GM18909 (cell line): ENCODE data around the gene TMEM221.

Source experiments
- ATAC-seq: cut with Tn5 transposase; IDR thresholded peaks from one replicate; pipeline ENCODE4 v1.9.1; 2021; ENCODE audit warnings: mild to moderate bottlenecking; ENCODE audit not compliant: unreplicated experiment, poor library complexity

TMEM221 gene

DNA sequence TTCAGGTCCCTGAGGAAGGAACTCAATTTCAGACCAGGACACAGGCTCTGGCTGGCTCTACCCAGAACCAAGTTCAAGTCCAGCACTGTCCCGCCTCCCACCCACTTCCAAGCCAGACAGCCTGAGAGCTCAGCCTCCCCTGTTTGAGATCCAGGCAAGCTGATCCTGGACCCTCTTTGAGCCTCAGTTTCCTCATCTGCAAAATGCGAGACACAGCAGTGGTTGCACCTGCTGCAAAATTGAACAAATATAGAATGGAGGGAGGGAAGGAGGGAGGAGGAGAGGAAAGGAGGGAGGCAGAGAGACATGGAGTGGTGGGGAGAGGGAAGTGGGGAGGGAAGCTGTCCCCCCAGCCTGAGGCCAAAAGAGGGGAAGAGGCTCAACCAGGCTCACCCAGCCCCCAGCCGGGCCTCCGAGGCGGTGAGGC, 751 bp downstream of the TMEM221 start:
- ATAC-seq = no peak

- no peak for ATAC-seq
Observed at GRCh38 chr19:17445526-17446165, 2.8 kb downstream of the TMEM221 start.

DNA sequence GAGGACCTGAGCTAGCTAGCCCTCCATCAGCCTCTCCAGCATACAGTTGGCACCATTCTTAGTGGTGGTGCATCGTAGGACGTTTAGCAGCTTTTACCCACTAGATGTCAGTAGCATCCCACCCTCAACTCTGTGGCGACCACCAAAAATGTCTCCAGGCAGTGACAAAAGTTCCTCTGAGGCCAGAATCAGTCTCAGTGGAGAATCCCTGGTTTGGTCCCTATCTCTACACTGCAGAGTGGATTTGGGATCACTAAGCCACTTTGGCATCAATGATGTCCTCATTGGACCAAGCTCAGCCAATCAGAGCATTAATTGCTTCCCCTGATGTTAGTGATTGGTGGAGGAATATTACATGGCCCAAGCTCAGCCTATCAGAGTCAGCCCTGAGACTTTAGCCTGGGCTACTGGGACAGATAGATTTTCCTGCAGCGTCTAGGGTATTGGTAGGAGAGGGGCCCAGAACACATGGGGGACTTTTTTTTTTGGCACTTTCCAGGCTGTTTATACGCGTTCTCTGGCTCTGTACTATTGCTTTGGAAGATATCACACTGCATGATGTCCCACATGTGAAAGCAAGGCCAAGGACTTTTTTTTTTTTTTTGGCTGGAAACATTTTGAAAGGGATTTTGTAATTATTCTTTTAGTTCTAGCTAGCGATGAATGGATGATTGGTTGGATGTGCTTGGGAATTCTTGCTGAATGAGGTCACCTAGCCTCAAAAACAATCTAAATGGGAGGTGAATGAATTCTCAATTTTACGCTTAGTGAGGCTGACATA, 7.0 kb downstream of the TMEM221 start:
- ATAC-seq = no peak

GRCh38 chr19:17436874-17437267, 11.6 kb downstream of the TMEM221 start:
- no peak for ATAC-seq

GRCh38 chr19:17436094-17436873, 12.2 kb downstream of the TMEM221 start:
- ATAC-seq = no peak

GRCh38 chr19:17435218-17435617, 13.2 kb downstream of the TMEM221 start:
- no peak for ATAC-seq

DNA sequence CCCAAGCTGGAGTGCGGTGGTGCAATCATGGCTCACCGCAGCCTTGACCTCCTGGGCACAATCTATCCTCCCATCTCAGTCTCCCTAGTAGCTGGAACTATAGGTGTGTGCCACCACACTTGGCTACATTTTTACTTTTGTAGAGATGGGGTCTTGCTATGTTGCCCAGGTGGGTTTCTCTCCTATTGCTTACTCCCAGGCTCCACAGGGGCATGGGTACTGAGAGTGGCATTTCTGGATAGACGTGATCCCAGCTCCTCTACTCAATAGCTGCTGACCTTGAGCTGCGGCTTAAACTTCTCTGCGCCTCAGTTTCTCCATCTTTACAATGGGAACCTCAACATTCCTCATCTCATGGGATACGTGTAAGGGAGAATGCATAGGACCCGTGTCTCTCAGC, 17.1 kb downstream of the TMEM221 start:
- no peak for ATAC-seq

DNA sequence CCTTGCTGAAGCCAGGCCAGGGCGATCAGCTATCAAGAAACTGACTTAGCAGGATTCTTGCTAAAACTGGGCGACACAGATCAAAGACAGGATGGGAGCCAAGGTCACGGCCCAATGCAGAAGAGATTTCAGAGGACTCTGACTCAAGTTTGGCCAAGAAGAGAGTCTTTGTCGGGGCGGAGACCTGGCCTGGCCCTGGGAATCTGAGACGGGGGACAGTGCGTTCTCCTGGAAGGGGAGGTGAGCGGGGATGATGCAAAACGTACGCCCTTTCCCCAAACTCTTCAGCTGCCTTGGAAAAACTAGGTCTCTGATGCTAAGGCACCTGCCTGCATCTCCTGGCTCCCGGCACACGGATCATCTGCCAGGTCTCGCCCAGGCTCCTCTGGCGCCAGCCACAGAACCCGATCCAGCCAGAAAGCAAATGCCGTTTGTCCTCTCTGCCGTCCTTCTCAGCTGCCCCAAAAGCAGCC, 18.8 kb downstream of the TMEM221 start:
- ATAC-seq = no peak

DNA sequence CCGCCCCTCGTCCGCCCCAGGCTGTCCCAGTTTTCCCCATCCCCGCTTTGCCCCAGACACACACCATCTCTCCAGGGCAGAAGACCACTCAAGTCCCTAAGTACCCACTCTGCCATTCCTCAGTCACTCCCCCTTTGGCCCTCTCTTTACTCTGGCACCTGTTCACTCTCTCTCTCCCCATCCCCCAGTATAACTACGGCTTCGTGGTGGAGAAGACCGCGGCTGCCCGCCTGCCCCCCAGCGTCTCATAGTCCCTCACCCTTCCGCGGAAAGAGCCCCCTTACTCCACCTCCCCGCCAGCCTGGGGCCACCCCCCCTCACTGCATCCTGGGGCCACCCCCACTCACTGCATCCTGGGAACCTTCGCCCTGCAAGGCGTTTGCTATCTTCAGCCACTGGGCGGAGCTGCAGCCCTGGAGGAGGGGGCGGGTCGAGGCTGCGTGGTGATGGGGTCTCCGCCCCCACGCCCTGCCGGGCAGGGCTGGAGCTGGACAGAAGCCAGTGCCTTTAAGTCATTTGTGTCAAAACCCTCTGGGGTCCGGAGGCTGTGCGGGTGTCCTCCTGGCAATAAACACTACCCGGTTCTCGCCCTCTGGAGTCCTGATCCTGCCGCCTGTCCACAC, 23.6 kb downstream of the TMEM221 start:
- no peak for ATAC-seq

DNA sequence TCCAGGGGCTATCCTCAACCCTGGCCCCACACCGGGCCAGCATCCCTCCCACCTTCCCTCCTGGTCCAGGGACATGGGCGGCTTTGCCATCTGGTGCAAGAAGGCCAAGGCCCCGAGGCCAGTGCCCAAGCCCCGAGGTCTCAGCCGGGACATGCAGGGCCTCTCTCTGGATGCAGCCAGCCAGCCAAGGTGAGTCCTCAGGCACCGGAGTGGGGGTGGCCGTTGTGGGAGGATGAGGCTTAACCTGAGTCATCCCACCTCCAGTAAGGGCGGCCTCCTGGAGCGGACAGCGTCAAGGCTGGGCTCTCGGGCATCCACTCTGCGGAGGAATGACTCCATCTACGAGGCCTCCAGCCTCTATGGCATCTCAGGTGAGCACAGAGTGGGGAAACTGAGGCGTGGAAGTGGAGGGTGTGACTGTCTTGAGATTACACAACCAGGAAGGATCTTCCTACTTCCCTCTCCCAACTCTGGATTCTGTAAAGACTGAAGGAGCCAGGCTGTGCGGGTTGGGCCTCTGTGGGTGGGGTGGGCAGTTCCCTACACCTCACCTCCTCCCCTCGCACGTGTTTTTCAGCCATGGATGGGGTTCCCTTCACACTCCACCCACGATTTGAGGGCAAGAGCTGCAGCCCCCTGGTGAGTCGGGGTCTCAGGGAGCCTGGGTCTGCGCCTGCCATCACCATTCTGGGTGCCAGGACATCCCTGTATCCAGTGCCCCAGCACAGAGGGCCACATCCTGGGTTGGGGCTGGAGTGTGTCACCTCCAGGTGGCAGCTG, 24.8 kb downstream of the TMEM221 start:
- ATAC-seq = no peak

GRCh38 chr19:17421942-17422341, 26.5 kb downstream of the TMEM221 start:
- no peak for ATAC-seq

DNA sequence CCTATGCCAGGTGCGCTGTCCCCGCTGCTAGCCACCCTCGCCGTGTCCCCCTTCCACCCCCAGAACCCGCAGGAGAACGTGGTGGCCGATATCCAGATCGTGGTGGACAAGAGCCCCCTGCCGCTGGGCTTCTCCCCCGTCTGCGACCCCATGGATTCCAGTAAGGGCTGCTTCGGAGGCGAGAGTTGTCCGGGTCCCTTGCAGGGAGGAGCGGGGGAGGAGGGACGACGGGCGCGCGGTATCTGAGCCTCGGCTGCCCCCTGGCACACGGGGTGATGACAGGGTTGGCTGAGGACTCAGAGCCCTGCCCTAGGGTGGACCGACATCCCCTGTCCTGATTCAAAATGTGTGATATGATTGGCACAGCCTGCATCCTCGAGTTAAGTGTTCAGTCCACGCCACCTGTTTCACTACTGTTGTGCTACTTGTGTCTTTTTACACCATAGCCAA, 28.0 kb downstream of the TMEM221 start:
- ATAC-seq = peak; percentile 14

- ATAC-seq = peak; percentile 87
Observed at GRCh38 chr19:17419621-17420474, 28.6 kb downstream of the TMEM221 start, which contains the start of gene MVB12A. Gene MVB12A (plus strand): TSS chr19:17420047. CDS start chr19:17420136, 89 bp downstream.

DNA sequence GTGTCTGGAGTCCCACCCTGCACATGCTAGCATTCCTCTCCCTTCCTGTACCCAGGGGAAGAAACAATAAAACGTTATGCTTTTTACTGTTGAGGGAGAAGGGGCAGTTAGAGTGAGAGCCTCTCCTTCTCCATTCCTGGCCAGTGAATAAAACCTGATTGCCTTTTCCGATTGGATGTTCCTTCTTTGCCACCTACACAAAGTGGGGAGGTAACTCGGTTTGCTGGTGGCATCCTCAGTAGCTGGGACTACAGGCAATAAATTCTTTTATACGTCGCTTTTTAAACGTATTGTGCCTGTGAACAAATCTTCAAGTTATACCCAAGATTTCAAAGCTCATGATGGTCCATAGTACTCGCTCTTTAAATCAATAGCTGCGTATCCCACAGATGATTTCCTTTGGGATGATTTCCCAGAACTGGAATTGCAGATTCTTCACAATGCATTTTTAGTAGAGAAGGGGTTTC, 29.3 kb downstream of the TMEM221 start:
- ATAC-seq = no peak

GRCh38 chr19:17418710-17419109, 29.8 kb downstream of the TMEM221 start:
- no peak for ATAC-seq

DNA sequence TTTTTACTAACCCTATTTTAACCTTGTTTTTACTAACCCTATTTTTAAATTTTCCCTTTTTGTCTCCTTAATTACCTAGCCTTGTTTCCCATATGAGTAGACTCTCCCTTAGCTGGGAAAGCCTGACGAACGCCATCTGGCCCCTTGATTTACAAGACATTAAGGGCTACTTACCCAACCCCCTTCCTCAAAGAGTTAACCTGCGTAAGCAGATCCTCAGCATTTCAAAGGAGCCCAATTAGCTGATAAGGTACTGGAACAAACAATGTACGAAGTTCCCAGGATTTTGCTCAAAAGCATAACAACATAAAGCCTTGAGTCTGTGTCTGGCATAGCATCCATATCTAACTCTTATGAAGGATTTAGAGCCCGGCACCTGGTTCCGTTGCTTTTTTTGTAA, 33.3 kb downstream of the TMEM221 start:
- ATAC-seq = no peak

DNA sequence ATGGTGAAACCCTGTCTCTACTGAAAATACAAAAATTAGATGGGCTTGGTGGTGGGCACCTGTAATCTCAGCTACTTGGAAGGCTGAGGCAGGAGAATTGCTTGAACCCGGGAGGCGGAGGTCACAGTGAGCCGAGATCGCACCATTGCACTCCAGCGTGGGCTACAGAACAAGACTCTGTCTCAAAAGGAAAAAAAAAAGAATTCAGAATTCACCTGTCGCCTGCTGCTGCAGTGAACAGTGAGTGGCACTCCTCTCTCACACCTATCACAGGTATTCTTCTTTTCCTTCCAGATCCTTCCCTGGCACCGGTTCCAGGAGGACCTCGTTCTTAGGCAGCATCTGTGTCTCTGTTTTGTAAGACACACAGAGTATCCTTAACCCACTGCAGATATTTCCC, 34.4 kb downstream of the TMEM221 start:
- no peak for ATAC-seq

- ATAC-seq = no peak
Observed at GRCh38 chr19:17411801-17412200, 36.7 kb downstream of the TMEM221 start.

- ATAC-seq = no peak
Observed at GRCh38 chr19:17409990-17410389, 38.5 kb downstream of the TMEM221 start.
